MG63 (cell line): ENCODE results near the gene FCHO2. TPM values are rescaled to one million over a fixed set of nuclear protein-coding genes. Genes with fewer than 3 reads are reported as not detected.

Source experiments
- DNase-seq: peaks from one replicate; pipeline ENCODE4 v3.0.0-alpha.2; 2020
- H3K27me3 ChIP-seq: fragments of 250-450 bp; sonication (Bioruptor Pico); 2 replicates; pipeline ENCODE4 v1.5.1; 2020; ENCODE audit warnings: mild to moderate bottlenecking, moderate library complexity
- H3K36me3 ChIP-seq: fragments of 250-450 bp; sonication (Bioruptor Pico); 2 replicates; pipeline ENCODE4 v1.5.1; 2020; ENCODE audit warnings: mild to moderate bottlenecking, moderate library complexity
- H3K4me3 ChIP-seq: fragments of 250-450 bp; sonication (Bioruptor Pico); 2 replicates; pipeline ENCODE4 v1.5.1; 2020; ENCODE audit warnings: mild to moderate bottlenecking, moderate library complexity
- H3K9me3 ChIP-seq: fragments of 250-450 bp; sonication (Bioruptor Pico); 2 replicates; pipeline ENCODE4 v1.5.1; 2020; ENCODE audit warnings: mild to moderate bottlenecking, moderate library complexity
- total RNA-seq: library from RNA; depleted of rRNA; stranded (reverse); fragments of >200 nt; shearing (Covaris generic); gene quantifications from 2 replicates; pipeline ENCODE4 v1.2.3, GENCODE V29; 2014; ENCODE audit warnings: low replicate concordance

Gene FCHO2
- total RNA-seq, 1 experiment from 2014 or later: 4.4 TPM

GRCh38 chr5:73114044-73114688 lies 158.3 kb downstream of the FCHO2 start:
- Histone ChIP-seq H3K27me3 (no peaks in the 10 kb centered on the region), H3K9me3 (peaks cover 2% of the 10 kb centered on the region; the same call in 1 of the 2 replicates), H3K4me3 (no peak overlapping the region), H3K36me3 (no peaks in the 10 kb centered on the region)
- no peak for DNase-seq

DNA sequence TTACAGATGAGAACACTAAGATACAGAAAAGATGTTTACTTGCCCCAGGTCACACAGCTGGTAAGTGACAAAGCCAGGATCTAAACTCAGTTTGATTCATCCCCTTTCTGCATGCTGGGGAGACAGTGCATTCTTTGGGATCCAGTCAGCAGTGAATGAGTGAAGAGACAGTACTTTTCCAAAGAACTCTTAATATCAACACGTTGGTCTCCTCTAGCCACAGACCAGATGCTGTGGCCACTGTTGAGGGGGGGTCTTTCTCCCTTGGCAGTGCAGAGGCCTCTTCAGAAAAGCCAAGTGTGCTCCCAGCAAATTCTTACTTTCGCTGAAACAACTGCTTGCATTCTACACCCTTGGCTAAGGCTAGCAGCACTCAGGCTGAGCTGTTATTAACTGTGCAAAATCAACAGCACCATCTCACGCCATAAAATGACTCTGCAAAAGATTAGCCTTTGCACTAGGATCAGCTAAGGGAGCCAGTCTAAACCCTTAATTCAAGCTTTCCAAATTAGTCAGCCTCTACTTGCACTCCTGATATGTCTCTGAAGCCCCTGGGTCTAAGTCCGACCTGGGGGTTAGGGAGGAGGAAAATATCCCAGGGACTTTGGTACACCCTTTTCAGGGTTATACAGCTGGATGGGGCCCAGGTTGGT lies 159.7 kb downstream of the FCHO2 start:
- no peak overlapping the region for H3K4me3 ChIP-seq
- DNase-seq: peak; percentile 76

GRCh38 chr5:73116506-73116905 lies 160.7 kb downstream of the FCHO2 start:
- no peak for DNase-seq
- Histone ChIP-seq H3K36me3 (no peaks in the 10 kb centered on the region), H3K4me3 (no peak overlapping the region), H3K27me3 (no peaks in the 10 kb centered on the region), H3K9me3 (peaks cover 2% of the 10 kb centered on the region; the same call in 1 of the 2 replicates)

More for the DNA sequence above, 159.7 kb downstream of the FCHO2 start:
- Histone ChIP-seq H3K9me3 (peaks cover 2% of the 10 kb centered on the region; the same call in 1 of the 2 replicates), H3K27me3 (no peaks in the 10 kb centered on the region), H3K36me3 (no peaks in the 10 kb centered on the region)

DNA sequence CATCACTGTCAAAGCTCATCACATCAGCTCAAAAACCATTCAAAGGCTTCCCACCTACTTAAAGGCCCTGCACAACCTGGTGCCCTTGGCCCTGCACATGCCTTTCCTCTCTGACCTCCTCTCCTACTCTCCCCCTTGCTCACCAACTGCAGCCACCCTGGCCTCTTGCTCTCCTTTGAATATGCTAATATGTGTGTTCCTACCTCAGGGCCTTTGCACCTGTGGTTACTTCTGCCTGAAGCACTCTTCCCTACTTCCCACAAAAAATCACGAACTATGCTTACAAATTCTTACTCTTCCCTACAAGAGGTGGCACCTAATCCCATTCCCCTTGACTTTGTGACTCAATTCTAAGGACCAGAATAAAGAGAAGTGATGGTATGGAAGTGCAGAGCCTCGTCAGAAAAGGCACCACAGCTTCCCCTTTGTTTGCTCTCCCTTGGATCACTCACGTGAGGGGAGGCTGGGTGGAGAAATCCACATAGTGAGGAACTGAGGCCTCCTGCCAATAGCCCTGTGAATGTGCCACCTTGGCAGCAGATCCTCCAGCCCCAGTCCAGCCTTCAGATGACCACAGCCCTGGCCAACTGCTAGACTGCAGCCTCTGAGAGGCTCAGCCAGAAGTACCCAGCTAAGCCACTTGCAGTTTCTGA lies 161.4 kb downstream of the FCHO2 start:
- Histone ChIP-seq H3K27me3 (no peaks in the 10 kb centered on the region), H3K4me3 (no peak overlapping the region), H3K9me3 (peaks cover 2% of the 10 kb centered on the region; the same call in 1 of the 2 replicates), H3K36me3 (no peaks in the 10 kb centered on the region)
- DNase-seq: no peak

GRCh38 chr5:73118391-73118973 lies 162.6 kb downstream of the FCHO2 start:
- Histone ChIP-seq H3K36me3 (no peaks in the 10 kb centered on the region), H3K27me3 (no peaks in the 10 kb centered on the region), H3K9me3 (no peaks in the 10 kb centered on the region), H3K4me3 (no peak overlapping the region)
- DNase-seq: no peak

DNA sequence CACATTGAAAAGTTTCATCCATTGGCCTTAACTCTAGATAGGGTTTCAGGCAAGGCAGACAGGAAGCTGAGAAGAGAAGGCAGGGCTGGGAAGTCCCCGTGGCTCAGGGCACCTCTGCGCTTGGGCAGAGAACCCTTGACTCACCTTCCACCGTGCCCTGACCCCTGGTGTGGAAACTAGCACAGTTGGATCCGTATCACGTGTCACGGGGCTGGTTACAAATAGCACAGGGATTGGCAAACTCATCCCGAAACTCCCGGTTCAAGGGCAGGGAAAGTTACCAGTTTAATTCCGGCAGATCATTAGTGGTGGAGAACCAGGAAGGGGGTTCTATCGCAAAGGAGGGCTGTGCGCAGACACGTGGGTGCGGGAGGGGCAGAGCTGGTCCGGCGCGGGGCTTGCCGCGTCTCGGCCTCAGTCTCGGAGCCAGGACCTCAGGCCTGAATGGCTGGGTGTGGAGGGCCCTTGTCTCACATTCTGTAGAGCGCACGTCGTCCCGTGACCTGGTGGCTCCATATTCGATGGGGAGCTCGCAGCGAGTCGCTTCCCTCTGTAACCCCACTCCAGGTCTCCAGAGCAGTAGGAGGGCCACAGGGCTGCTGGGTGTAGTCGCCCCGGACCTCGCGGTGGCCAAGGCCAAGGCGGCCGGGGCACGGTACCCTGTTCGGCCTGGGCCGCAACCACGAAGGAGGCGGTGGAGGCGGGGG lies 163.8 kb downstream of the FCHO2 start:
- no peaks in the 10 kb centered on the region for H3K27me3 ChIP-seq
- H3K4me3 ChIP-seq: no peak overlapping the region
- no peaks in the 10 kb centered on the region for H3K9me3 ChIP-seq
- DNase-seq: no peak
- 0 out of 2 replicates have a peak, but pooled peaks cover 6% of the 10 kb centered on the region for H3K36me3 ChIP-seq

DNA sequence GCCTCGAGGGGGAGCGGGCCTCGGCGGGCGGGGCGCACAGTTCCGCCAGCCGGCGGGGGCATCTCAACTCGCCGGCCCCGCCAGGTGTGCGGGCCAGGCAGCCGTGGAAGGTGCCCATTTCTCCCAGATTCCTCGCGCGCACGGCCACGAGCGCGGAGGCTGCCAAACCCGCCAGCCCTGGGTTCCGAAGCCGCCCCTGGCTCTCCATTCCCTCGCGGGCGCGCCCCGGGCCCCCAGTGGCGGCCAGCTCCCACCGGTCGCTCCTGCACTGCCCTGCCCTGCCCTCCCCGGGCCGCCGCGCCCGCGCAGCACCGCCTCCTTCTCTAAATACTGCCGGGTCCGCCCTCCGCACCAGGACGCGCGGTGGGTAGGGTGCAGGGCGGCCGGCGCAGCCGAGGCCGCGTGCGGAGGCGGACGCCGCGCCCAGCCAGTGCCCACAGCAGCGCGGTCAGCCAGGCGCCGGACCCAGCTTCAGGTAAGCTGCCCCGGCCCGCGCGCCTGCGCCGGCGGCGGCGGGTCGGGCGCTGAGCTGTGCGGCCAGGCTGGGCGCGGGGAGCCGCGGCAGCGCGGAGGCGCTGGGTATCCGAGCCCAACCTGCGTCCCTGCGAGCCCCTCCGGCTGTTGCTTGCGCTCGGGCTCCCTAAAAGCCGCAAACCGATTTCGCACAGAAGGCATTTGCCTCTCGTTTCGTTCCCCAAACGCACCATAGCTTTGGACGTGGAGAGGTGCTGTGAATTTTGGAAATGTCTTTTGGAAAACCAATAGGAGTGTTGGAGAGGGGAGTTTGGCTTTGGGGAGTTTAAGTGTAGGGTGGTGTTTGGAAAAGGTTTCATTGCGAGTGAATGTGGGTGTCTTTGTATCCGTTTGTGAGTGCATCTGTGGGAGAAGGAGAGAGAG lies 164.6 kb downstream of the FCHO2 start, which contains the start of gene TMEM171:
TSS of gene TMEM171 (plus strand) at position 354 of the 897 bp plus-strand sequence. CDS start 2,799 bp downstream, outside the sequence.
- H3K36me3 ChIP-seq: 0 out of 2 replicates have a peak, but pooled peaks cover 6% of the 10 kb centered on the region
- peak; percentile 71 for DNase-seq
- no peaks in the 10 kb centered on the region for H3K9me3 ChIP-seq
- H3K27me3 ChIP-seq: no peaks in the 10 kb centered on the region
- H3K4me3 ChIP-seq: peak within 1 kb of the TSS; percentile 52

DNA sequence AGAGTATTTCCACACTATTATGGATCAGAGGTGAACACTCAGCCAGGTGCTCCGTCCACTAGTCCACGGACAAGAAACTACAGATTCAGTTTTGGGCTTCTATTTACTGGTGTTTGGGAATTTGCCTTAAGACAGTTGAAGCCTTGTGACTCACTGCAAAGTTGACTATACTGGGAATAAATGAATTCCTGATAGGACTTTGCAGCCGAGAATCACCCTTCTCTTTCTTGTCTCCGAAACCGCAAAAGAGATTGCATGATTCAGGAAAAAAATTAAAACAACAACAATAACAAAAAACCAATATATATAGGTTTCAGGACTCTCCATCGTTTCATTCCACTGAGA lies 165.2 kb downstream of the FCHO2 start:
- Histone ChIP-seq H3K9me3 (no peaks in the 10 kb centered on the region), H3K4me3 (peak overlapping the region; percentile 52), H3K27me3 (no peaks in the 10 kb centered on the region), H3K36me3 (0 out of 2 replicates have a peak, but pooled peaks cover 6% of the 10 kb centered on the region)
- DNase-seq: no peak

GRCh38 chr5:73122875-73123810 lies 167.3 kb downstream of the FCHO2 start:
- H3K27me3 ChIP-seq: no peaks in the 10 kb centered on the region
- H3K4me3 ChIP-seq: no peak overlapping the region
- H3K9me3 ChIP-seq: no peaks in the 10 kb centered on the region
- H3K36me3 ChIP-seq: 0 out of 2 replicates have a peak, but pooled peaks cover 6% of the 10 kb centered on the region
- DNase-seq: no peak

- Histone ChIP-seq H3K9me3 (no peaks in the 10 kb centered on the region), H3K36me3 (0 out of 2 replicates have a peak, but pooled peaks cover 6% of the 10 kb centered on the region), H3K27me3 (no peaks in the 10 kb centered on the region), H3K4me3 (no peak overlapping the region)
- DNase-seq: no peak
Measured at GRCh38 chr5:73125289-73125688, 169.4 kb downstream of the FCHO2 start.

GRCh38 chr5:73126381-73126780 lies 170.5 kb downstream of the FCHO2 start:
- Histone ChIP-seq H3K27me3 (no peaks in the 10 kb centered on the region), H3K4me3 (no peak overlapping the region)
- DNase-seq: no peak

GRCh38 chr5:73126957-73127356 lies 171.1 kb downstream of the FCHO2 start:
- no peak overlapping the region for H3K4me3 ChIP-seq

More at GRCh38 chr5:73126381-73126780, 170.5 kb downstream of the FCHO2 start:
- H3K9me3 ChIP-seq: no peaks in the 10 kb centered on the region
- H3K36me3 ChIP-seq: 0 out of 2 replicates have a peak, but pooled peaks cover 6% of the 10 kb centered on the region

DNA sequence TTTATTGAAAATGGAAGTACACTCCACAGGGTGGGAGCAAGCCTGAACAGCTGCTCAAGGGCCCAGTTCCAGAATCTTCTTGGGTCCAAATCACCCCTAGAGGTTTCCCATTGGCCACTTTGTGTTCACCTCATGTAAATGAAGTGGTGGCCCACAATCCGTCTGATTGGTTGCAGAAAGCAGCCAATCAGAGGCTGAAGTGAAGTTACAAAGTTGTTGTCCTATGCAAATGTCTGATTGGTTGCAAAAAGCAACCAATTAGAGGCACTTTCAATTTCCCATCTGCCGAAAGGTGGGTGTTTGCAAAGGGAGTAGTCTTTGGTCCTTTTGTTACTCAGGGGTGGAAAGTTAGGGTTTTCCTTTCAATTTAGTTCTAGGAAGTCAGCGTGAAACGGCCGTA lies 173.3 kb downstream of the FCHO2 start:
- Histone ChIP-seq H3K36me3 (0 out of 2 replicates have a peak, but pooled peaks cover under 1% of the 10 kb centered on the region), H3K4me3 (no peak overlapping the region), H3K9me3 (no peaks in the 10 kb centered on the region), H3K27me3 (no peaks in the 10 kb centered on the region)
- no peak for DNase-seq

More at GRCh38 chr5:73126957-73127356, 171.1 kb downstream of the FCHO2 start:
- no peaks in the 10 kb centered on the region for H3K27me3 ChIP-seq
- no peaks in the 10 kb centered on the region for H3K9me3 ChIP-seq
- no peak for DNase-seq
- H3K36me3 ChIP-seq: 0 out of 2 replicates have a peak, but pooled peaks cover 6% of the 10 kb centered on the region

GRCh38 chr5:73130811-73131210 lies 175.0 kb downstream of the FCHO2 start:
- Histone ChIP-seq H3K27me3 (no peaks in the 10 kb centered on the region), H3K4me3 (no peak overlapping the region), H3K36me3 (no peaks in the 10 kb centered on the region), H3K9me3 (no peaks in the 10 kb centered on the region)
- DNase-seq: no peak
